H1 (cell line): ENCODE results near the gene UGT2A2. TPM values are rescaled to one million over a fixed set of nuclear protein-coding genes. Genes with fewer than 3 reads are reported as not detected.

Experiments used
- ATF3 ChIP-seq: IDR thresholded peaks from 2 replicates; pipeline ENCODE4 v1.6.1; 2011; ENCODE audit warnings: low read depth, mild to moderate bottlenecking, low read length; ENCODE audit not compliant: insufficient read depth
- CHD1 ChIP-seq: IDR thresholded peaks from 2 replicates; pipeline ENCODE4 v1.6.1; 2012; ENCODE audit warnings: low read depth, low read length, improper control_type of control experiment
- CHD7 ChIP-seq: fragments of 300-600 bp; sonication (generic); IDR thresholded peaks from 2 replicates; pipeline ENCODE4 v1.7.1; 2012; ENCODE audit warnings: low read length, moderate library complexity, mild to moderate bottlenecking, inconsistent platforms; ENCODE audit not compliant: insufficient replicate concordance
- SAP30 ChIP-seq: fragments of 300-600 bp; sonication (generic); IDR thresholded peaks from 2 replicates; pipeline ENCODE4 v1.7.1; 2012; ENCODE audit warnings: low read length, moderate library complexity, mild to moderate bottlenecking, inconsistent platforms; ENCODE audit not compliant: insufficient read depth, insufficient replicate concordance
- SP4 ChIP-seq: IDR thresholded peaks from 2 replicates; pipeline ENCODE4 v1.6.1; 2012; ENCODE audit warnings: low read length, inconsistent platforms
- TBP ChIP-seq: IDR thresholded peaks from 2 replicates; pipeline ENCODE4 v1.6.1; 2011; ENCODE audit warnings: low read depth, low read length, improper control_type of control experiment
- polyA plus RNA-seq, 7 experiments: library from polyadenylated mRNA; depleted of rRNA in 3 of 7; stranded (reverse) in 5 of 7; unstranded in 2 of 7; fragments of >200 nt in 5 of 7; fragments of 200-250 nt in 2 of 7; gene quantifications; 1 replicate in 5 of 7; 2 replicates in 1 of 7; 4 replicates in 1 of 7; pipeline versions ENCODE4 v1.2.1 to v1.2.3, GENCODE V29; 2011 to 2013; ENCODE audit warnings: missing spikeins in 2 of 7, mixed read lengths in 2 of 7
- total RNA-seq: library from RNA; stranded (reverse); fragmentation: NEBNext Ultra II Directional; extraction: Animal tissue kit (Norgen Biotek cat#: 25700); gene quantifications from 2 replicates; pipeline ENCODE4 v1.2.1, GENCODE V29; 2021

The UGT2A2 gene
- total and polyA plus RNA-seq, 2 of the 8 experiments (the other 6 are each of a cell fraction or from before 2014, with no cell fraction given): not detected

- TF ChIP-seq SAP30 (no peak), CHD1 (no peak), CHD7 (no peak), TBP (no peak), SP4 (no peak), ATF3 (no peak)
Measured at GRCh38 chr4:69650872-69651271, 11.4 kb upstream of the UGT2A2 start (continued).
